Epithelial cell of esophagus (primary cell): Measurements from ENCODE around the gene JOSD2.
A peak's percentile ranks its signal among the peaks of the same experiment; 100 is the strongest.

Experiments used
- DNase-seq: peaks from one replicate; pipeline ENCODE4 v3.0.0; 2010; ENCODE audit warnings: low read depth
- H3K4me3 ChIP-seq: 2 replicates; pipeline ENCODE4 v1.5.1; 2011; ENCODE audit warnings: mild to moderate bottlenecking, low read length, control low read depth
- TF ChIP-seq, protein P1 (sequence below): IDR thresholded peaks from 2 replicates; pipeline ENCODE4 v1.5.1; 2011; ENCODE audit warnings: low read depth, mild to moderate bottlenecking, low read length, control low read depth, inconsistent platforms; ENCODE audit not compliant: insufficient read depth; ENCODE audit errors: missing control alignments

JOSD2 gene, protein sequence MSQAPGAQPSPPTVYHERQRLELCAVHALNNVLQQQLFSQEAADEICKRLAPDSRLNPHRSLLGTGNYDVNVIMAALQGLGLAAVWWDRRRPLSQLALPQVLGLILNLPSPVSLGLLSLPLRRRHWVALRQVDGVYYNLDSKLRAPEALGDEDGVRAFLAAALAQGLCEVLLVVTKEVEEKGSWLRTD

DNA sequence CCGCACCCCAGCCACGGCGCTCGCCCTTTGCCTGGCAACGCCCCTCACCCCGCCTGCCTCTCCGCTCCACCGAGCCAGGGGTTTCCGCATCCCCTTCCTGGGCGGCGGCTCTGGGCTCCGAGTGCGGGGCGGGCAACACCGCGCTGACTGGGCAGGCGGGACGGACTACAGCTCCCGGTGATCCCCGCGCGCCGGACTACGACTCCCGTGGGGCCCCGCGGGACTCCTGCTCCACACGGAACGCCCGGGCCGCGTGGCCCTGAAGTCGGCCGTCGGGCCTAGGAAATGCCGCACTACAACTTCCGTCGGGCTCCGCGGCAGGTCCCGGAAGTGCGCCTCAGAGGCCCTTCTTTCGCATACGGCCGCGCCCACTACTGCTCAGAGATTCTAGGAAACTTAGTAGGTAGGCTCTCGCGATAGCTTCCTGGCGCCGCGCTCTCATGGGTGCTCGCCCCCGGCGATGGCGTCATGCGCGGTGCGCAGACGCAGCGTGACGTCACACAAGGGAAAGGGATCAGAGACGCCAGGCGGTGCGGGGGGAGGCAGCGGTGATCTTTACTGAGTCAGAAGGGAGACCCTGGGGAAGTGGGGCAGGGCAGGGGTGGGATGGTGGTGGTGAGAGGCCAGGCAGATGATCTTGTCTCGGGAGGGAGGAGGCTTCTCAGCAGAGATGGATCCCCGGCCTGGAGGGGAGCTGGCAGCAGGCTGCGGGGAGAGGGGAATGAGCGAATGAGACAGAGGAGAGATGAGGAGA lies at the start of gene JOSD2:
TSS of gene JOSD2 (minus strand) at position 123 of the 754 bp plus-strand sequence. CDS start 760 bp downstream, outside the sequence.
- TF ChIP-seq, protein P1, sequence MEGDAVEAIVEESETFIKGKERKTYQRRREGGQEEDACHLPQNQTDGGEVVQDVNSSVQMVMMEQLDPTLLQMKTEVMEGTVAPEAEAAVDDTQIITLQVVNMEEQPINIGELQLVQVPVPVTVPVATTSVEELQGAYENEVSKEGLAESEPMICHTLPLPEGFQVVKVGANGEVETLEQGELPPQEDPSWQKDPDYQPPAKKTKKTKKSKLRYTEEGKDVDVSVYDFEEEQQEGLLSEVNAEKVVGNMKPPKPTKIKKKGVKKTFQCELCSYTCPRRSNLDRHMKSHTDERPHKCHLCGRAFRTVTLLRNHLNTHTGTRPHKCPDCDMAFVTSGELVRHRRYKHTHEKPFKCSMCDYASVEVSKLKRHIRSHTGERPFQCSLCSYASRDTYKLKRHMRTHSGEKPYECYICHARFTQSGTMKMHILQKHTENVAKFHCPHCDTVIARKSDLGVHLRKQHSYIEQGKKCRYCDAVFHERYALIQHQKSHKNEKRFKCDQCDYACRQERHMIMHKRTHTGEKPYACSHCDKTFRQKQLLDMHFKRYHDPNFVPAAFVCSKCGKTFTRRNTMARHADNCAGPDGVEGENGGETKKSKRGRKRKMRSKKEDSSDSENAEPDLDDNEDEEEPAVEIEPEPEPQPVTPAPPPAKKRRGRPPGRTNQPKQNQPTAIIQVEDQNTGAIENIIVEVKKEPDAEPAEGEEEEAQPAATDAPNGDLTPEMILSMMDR: no peak
- peak within 1 kb of the TSS; percentile 73 for H3K4me3 ChIP-seq
- peak; percentile 99 for DNase-seq

DNA sequence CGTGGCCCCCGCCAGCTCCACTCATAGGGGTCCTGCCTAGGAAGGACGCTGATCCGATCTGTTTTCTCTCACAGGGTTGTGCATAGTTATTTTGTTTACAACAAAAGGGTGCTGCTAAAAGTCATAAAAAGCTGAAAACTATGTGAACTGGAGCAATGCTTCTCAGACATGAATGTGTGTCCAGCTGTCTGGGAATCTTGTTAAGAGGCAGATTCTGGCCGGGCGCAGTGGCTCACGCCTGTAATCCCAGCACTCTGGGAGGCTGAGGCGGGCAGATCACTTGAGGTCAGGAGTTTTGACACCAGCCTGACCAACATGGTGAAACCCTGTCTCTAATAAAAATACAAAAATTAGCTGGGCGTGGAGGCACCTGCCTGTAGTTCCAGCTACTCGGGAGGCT lies 48.6 kb upstream of the JOSD2 start:
- H3K4me3 ChIP-seq: no peak overlapping the region
- TF ChIP-seq, protein P1: no peak
- no peak for DNase-seq

DNA sequence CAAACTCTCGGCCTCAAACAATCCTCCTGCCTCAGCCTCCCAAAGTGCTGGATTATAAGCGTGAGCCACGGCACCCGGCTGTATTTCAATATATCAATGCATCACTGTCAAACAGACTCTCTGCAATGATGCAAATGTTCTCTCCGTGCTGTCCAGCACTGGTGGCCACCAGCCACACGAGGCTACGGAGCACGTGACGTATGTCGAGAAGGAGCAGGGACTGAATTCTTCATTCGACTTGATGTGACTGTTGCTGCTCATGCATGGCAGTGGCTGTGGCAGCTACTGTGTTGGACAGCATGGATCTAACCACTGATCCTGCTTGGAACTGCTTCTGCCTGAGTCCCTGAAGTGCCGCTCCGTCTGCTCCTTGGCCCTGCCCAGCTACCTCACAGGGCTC lies 47.5 kb upstream of the JOSD2 start:
- TF ChIP-seq, protein P1: no peak
- H3K4me3 ChIP-seq: no peak overlapping the region
- no peak for DNase-seq

DNA sequence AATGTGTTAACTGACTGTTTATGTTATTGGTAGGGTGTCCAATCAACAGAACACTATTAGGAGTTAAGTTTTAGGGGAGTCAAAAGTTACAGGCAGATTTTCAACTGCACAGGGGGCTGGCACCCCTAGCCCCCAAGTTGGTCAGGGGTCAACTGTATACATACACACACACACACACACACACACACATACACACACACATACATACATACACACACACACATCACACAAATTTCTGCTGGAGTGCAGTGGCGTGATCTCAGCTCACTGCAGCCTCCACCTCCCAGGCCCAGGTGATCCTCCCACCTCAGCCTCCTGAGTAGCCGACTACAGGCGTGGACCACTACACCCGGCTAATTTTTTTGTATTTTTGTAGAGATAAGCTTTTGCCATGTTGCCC lies 47.0 kb upstream of the JOSD2 start:
- H3K4me3 ChIP-seq: no peak overlapping the region
- TF ChIP-seq, protein P1: no peak
- no peak for DNase-seq

DNA sequence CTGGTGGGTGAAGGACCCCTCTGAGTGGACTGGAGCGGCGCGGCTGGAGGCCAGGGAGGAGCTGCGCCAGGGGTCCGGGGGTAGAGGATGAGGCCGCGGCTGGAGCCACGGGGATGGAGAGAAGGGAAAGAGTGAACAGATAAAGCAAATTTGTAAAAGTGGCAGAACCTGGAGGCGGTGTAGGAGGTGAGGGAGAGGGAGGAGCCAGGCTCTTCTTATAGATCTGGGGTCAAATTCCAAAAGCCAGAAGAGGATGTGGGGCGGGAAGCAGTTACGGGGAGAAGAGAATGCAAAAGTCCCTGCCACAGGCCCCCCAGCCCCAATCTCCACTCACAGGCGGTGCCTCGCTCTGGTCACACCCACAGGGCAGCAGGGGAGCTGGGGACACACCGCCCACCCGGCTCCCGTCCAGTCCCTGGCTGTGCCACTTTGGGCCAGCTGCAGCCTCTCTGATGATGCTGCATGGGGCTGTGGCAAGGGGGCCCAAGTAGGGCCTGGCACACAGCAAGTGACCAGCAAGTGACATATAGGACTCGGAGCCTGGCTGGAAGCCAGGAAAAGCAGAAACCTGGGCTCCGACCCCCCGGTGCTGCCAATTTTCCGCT lies 46.1 kb upstream of the JOSD2 start:
- DNase-seq: no peak
- no peak overlapping the region for H3K4me3 ChIP-seq
- TF ChIP-seq, protein P1: no peak

DNA sequence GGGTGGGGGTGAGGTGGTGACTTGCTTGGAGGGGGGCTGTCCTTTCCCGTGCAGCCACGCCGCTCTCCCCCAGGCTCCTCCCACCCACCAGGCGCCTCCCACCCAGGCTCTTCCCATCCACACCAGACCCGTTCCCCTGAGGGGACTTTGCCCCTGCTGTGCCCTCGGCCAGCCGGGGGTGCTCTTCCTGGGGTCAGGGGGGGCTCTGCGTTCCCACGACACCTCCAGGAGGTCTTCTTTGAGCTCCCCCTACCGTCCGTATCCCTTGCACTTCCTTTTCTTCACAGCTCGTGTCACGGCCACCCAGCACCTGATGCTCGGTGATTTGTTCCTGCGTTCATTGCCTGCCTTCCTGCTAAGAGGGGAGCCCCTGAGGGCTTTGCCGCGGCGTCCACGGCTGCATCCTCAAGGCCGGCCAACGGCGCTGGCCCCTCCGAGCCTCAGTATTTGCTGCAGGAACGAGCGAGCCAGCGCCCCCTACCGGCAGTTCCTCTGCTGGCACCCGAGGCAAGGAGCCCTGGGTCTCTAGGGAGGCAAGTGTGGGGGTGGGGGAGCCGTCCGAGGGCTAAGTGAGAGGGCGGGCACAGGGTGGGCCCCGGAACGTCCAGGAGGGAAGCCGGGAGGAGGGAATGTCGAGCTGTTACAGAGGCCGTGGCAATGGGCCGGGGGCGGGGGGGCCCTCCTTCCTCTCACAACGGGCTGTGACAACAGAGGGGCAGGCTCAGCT lies 45.5 kb upstream of the JOSD2 start:
- DNase-seq: peak; percentile 14
- peak overlapping the region; percentile 1 for H3K4me3 ChIP-seq
- TF ChIP-seq, protein P1: peak; percentile 62
